ENCODE data around the gene HOXB9.

- TF ChIP-seq CTCF (IDR thresholded peaks at IDR 0.05 in 4 of 5, conservative IDR thresholded peaks at IDR 0.05 in 1 of 5) (no peak), POLR2A (IDR thresholded peaks at IDR 0.05) (no peak)
These were observed at the start of gene HOXB9 for GRCh38 chr17:48626245-48627117.

Data from gastrocnemius medialis (tissue), 4 donors.